Stimulated activated CD4-positive, alpha-beta T cell treated with anti-CD3 and anti-CD28 coated beads, Interleukin-1b, Interleukin-23, amount 100 ng/mL, for 48 hours (primary cell): ENCODE measurements around the gene SGTA.
A peak's percentile ranks its signal among the peaks of the same experiment; 100 is the strongest.
"Not testable (repeated sequence)": the region's sequence is repeated elsewhere in the genome, so short reads cannot be mapped to it uniquely, and the experiment has no call there.

Source experiments
- DNase-seq: peaks from one replicate; pipeline ENCODE4 v3.0.0-alpha.2; 2020

SGTA gene

GRCh38 chr19:2792666-2793065 lies 9.6 kb upstream of the SGTA start:
- not testable (repeated sequence) for DNase-seq

DNA sequence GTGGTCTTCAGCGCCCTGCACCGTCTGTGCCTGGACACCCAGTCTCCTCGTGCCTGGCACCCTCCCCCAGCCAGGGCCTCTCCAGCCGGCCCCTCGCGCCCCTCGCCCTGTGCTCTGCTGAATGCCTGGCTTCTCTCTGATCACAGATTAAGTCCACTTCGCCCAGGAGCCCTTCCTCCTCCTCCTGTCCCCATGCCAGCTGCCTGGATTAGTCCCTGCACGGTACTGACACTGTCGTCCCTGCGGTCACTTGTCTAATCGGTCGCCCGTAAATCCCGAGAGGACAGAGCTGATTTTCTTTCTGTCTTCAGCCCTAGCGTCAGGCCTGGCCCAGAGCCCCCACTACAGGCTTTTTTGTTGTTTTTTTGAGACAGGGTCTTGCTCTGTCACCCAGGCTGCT lies 8.8 kb upstream of the SGTA start:
- no peak for DNase-seq

DNA sequence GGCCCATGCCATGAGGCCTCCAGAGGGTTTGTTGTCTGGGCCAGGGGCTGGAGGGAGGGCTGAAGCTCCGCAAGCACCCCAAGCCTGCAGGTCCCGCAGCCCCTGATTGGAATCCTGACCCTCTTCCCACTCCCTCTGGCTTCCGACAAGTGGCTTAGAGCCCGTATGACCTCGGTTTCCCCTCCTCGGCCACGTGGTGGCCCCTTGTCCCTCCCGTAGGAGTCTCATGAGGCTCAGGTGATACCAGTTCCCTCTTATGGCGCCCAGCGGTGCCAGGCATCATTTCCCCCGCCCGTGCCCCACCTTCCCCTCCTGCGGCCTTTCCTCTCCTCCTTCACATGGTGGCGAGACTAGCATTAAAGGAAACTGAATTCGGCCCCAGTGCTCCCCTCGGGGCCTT lies 8.4 kb upstream of the SGTA start:
- no peak for DNase-seq

DNA sequence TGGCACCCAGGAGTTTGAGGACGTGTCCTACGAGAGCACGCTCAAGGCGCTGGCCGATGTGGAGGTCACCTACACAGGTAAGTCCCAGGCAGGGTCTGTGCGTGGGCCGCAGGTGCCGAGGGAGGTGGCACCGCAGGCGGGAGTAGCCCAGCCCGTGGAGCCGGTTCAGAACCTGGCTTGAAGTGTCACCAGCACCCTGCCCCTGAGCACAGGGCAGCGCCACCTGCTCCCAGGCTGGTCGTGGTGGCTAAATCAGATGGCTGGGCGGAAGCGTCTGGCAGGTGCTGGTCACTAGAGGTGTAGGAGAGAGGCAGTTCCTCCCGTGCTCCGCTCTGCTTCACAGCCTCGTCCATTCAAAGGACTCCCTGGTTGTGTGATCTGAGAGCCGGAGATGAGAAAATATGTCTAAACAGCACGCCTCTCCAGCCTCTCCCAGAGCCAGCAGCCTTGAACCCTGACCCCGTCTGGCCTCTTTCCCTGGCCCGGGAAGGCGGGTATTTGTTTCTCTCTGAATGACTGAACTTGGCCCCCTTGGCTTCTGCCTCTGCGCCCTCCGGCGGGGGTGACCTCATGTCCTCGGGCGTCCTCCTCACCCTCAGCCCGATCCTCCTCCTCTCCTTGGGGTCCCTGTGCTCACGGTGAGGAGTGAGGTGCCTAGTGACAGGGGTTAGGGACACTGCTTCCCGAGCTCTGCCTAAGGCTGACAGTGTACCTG lies 7.6 kb upstream of the SGTA start:
- DNase-seq: no peak

DNA sequence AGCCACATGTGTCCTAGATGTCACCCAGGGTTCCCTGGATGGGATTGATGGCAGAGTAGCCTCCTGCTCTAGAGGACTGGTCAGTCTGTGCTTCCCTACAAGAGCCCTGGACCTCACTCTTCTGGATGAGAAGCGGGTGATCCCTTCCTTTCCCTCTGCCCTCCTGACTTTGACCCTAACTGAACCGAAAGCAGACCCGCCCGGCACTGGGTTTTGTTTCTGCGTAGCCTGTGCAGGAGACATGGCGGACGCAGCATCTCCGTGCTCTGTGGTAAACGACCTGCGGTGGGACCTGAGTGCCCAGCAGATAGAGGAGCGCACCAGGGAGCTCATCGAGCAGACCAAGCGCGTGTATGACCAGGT lies 7.1 kb upstream of the SGTA start:
- no peak for DNase-seq

- DNase-seq: no peak
Observed at GRCh38 chr19:2788237-2788636, 5.2 kb upstream of the SGTA start.

GRCh38 chr19:2787115-2787514 lies 4.0 kb upstream of the SGTA start:
- DNase-seq: no peak

DNA sequence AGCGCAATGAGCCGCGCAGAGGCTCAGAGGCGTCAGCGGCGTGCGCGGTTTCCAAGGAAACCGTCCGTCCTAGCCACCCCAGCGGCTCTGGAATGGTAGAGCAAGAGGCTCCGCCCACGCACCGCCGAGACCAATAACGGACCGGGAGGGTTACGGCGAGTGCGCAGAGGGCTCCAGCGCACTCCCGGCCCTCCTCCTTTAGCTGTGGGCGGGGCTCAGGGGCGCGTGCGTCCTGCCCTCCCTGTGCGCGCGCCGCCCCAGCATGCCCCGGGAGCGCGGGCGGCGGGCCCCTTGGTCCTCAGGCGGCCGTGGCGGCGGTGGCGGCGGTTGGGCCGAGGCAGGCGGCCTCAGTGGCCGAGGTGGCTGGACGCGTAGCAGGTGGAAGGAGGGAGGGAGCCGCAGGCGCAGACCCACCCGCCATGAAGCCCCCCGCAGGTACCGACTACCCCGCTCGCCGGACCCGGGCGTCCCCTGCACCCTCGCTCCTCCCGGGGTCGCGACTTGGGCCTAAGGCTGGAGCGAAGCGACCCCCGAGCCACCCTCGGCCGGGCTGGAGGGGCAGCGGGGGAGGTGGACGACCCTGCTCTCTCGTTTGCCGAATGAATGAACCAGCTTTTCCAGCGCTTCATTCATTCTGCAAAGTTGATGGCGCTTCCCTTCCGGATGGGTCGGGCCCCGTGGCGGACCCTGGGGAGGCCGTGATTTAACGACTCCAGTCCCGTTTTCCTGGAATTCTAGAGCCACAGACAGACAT lies 2.3 kb upstream of the SGTA start, which contains the start of gene THOP1:
Gene THOP1 (plus strand): TSS at position 260 of the 754 bp plus-strand sequence. CDS start 160 bp downstream, at position 420.
- peak; percentile 100 for DNase-seq

DNA sequence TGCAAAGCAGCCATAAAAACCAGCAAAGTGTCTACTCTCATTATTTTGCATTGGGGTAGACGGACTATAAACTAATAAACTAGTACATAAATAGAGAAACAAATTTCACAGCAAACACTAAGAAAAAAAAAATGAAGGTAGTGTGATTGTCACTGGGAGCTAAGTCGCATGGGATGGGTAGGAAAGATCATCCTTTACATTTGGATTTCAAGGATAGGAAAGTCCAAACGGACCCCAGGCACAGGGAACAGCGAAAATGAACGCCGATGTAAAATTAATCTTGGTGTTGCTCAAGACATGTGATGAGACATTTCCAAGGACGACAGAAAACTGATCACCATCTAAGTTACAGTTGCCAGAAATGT lies 690 bp upstream of the SGTA start:
- DNase-seq: no peak

- no peak for DNase-seq
Observed at GRCh38 chr19:2782329-2782935, 641 bp downstream of the SGTA start.

GRCh38 chr19:2780284-2780683 lies 2.8 kb downstream of the SGTA start:
- no peak for DNase-seq

DNA sequence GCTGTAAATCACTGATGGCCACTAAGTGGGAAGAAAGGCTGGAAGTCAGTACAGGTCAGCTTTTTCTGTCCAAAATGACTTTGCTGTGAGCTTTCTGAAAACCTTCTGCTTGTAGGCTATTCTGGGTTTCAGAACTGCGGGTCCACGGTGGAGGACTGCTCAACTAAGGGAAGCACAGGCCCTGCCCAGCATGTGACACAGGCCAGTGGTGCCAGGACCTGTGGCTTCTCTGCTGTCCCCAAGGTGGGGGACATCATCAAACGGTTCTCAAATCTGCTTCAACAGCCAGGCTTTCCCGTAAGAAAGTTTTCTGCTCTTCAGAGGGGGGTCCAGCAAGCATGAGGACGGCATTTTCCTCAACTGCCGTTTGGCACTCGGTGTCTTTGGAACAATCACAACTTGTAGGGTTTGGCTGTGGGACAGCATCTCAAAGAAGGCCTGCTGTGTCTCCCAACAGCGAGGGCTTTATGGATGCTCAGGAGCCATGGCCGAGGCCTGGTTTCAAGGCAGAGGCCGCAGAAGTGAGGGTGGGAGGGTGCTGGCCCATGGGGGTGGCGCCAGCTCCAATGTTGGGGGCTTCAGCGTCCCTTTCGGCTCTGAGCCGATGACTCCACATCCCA lies 3.8 kb downstream of the SGTA start:
- no peak for DNase-seq

DNA sequence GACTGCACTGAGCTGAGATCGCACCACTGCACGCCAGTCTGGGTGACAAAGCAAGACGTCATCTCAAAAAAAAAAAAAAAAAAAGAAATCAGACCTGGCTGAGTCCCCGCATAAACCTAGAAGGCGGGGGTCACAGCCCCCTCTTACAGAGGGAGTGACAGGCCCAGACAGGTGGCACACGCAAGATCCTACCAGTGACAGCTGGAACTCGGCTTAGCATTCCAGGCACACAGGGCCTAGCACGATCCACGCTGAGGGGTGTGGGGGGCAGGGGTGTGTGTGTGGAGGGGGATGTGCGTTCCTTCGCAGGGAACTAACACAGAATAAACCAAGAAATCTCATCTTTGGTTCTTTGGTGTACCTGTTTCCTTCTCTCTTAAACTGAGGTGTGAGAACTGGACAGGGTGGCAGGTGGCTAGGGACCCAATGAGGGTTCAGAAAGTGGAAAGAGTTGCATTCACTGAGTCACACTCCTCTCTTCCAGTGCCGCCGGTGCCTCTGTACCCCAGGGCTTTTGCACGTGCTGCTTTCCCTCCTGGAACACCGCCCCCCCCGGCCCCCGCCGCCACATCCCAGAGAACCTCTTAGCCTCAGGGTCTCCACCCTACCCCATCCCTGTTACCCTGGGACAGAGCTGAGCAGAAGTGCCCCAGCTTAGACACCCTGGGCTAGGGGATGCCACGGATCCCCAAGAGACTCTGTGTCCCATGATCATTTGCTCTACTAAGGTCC lies 5.0 kb downstream of the SGTA start:
- no peak for DNase-seq

DNA sequence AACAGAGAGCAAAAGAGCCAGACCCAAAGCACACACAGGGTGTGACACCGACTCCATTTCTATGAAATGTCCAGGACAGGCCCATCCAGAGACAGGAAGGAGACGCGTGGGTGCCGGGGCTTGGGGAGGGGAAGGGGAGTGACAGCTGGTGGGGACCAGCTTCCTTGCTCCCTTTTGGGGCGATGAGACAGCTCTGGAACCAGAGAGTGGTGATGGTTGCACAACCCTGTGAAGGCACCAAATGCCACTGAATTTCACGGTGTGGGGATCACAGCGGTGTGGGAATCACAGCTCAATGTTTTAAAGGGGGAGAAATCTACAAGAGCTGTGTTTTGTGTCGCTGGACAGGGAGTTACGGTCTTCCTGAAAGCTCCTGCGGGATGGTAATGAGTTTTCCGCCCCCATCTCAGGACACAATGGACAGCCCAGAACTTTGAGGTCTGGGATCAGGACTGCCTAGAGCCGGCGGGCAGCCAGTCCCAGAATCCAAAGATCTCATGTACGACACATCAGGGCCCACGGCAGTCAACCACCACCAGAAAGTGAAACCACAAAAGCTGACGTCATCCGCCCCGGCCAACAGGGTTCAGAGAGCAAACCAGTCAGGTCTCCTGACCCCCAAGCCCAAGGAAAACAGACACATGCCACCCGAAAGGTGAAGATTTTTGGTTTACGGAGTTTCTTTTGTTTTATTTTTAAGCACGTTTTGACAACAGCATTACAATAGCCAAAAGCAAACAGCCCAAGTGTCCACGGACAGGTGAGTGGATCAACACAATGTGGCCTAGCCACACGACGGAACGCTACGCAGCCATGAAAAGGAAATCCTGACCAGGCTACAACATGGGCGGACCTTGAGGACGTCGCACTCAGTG lies 7.3 kb downstream of the SGTA start:
- peak; percentile 79 for DNase-seq

DNA sequence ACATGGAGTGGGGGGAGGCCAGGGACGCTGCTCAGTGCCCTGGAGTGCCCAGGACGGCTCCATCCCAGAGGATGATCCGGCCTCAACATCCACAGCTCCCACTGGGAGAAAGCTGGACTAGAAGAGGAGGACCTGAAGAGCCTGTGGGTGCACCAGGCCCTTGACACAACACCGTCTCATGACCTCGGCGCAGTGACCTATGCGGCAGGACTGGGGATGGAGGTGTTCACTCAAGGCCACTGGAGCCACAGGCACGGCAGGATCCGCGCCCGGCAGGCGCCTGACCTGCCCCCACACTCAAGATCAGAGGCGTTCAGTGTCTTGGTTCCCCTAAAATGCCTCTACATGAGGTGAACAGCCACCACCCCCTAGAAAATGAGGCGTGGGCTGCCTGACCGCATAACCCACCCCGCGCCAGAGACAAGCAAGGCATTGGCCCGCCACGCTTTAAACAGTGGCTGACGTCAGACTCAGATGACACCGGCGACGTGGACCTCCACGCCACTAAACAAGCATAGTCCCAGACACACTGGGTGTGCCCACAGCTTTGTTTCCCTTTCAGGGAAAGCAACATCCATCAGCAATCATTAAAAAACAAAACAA lies 8.0 kb downstream of the SGTA start:
- DNase-seq: no peak

GRCh38 chr19:2774083-2774679 lies 8.9 kb downstream of the SGTA start:
- no peak for DNase-seq

GRCh38 chr19:2771786-2772674 lies 11.0 kb downstream of the SGTA start:
- no peak for DNase-seq

DNA sequence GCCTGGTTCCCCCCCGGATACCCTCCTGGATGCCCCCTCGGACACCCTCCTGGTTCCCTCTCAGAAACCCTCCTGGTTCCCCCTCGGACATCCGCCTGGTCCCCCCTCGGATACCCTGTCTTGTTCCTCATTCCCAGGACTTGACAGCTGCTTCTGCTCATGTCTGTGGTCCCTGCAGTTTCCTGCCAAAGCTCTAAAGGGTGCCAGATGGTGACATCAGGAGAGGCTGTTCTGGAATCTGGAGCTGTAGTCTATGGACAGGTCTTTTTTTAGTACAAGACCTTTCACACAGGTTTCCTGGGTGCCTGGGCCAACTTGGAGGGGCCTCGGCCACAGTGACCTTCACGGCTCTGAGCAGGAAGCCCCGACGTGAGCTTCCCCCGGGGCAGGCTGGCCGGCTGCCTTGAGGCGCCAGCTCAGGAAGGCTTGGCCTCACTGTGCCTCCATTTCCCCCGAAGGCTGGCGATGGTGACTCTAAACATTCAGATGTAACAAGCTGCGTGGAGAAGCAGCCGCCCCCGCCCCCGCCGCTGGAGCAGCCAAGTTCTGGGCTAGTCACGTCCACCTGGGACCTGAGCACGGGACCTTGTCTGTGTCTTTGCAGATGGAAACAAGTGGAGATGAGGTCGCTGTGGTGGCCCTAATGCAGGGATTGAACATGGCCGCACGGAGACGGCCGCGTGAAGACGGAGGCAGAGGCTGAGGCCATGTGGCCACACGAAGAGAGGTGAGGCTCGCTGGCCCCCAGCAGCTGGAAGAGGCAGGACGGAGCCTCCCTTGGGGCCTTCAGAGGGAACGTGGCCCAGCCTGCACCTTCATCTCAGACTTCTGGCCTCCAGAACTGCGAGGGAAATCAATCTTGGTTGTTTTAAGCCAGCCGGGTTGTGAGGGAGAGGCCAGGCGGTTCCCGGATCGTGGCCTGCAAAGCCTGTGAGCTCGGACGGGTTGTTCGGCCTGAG lies 12.7 kb downstream of the SGTA start:
- no peak for DNase-seq

- DNase-seq: no peak
Observed at GRCh38 chr19:2769218-2769617, 13.9 kb downstream of the SGTA start.
